Omental fat pad (tissue), 4 donors: ENCODE results near the gene PRUNE1. TPM values are rescaled to one million over a fixed set of nuclear protein-coding genes. Genes with fewer than 3 reads are reported as not detected.
A peak's percentile ranks its signal among the peaks of the same experiment; 100 is the strongest.

Source experiments
- ATAC-seq: fragments of 150-250 bp; one replicate; pipeline ENCODE4 v1.9.1; 2016; ENCODE audit warnings: mild to moderate bottlenecking, moderate library complexity; ENCODE audit not compliant: low FRiP score
- DNase-seq: peaks from one replicate; pipeline ENCODE4 v3.0.0-alpha.2; 2019; ENCODE audit warnings: low spot score
- CTCF ChIP-seq, 3 donors: fragments of 450-650 bp; IDR thresholded peaks; one replicate each; pipeline ENCODE4 v1.5.1; 2016 to 2017; ENCODE audit warnings: antibody characterized with exemption in 3 of 3, mild to moderate bottlenecking in 3 of 3, moderate library complexity in 2 of 3
- total RNA-seq, 4 donors: library from RNA; depleted of rRNA; stranded (reverse); fragments of >200 nt; gene quantifications; one replicate each; pipeline ENCODE4 v1.1.0, GENCODE V29; 2016

Gene PRUNE1
- total RNA-seq, 4 donors from 2014 or later = 6.2 to 20.6 (median 16.2) TPM

- no peak for TF ChIP-seq CTCF (IDR thresholded peaks at IDR 0.05)
- no peak for ATAC-seq
- no peak for DNase-seq
These were observed 14.0 kb upstream of the PRUNE1 start for GRCh38 chr1:150994248-150994647.

GRCh38 chr1:150995460-150995859 is 12.8 kb upstream of the PRUNE1 start:
- ATAC-seq (peak; percentile 33), DNase-seq (no peak)
- no peak for TF ChIP-seq CTCF (IDR thresholded peaks at IDR 0.05)

- peak; percentile 29 for ATAC-seq
- no peak for DNase-seq
- peak in 2 of 3 donors; percentile 15 to 77 for TF ChIP-seq CTCF (IDR thresholded peaks at IDR 0.05)
These were observed 12.4 kb upstream of the PRUNE1 start for GRCh38 chr1:150995896-150996295.

- TF ChIP-seq CTCF (IDR thresholded peaks at IDR 0.05) = no peak
- ATAC-seq = no peak
- DNase-seq = no peak
These were observed 10.9 kb upstream of the PRUNE1 start for GRCh38 chr1:150997126-150997872.

- no peak for TF ChIP-seq CTCF (IDR thresholded peaks at IDR 0.05)
- ATAC-seq = no peak
- DNase-seq = no peak
These were observed 10.3 kb upstream of the PRUNE1 start for GRCh38 chr1:150997949-150998348.

GRCh38 chr1:150999051-150999674 is 9.1 kb upstream of the PRUNE1 start:
- DNase-seq (no peak), ATAC-seq (no peak)
- no peak for TF ChIP-seq CTCF (IDR thresholded peaks at IDR 0.05)

- no peak for DNase-seq
- ATAC-seq = no peak
- TF ChIP-seq CTCF (IDR thresholded peaks at IDR 0.05) = no peak
These were observed 8.3 kb upstream of the PRUNE1 start for GRCh38 chr1:150999926-151000325.
